Activated naive CD4-positive, alpha-beta T cell treated with anti-CD3 and anti-CD28 coated beads, Interleukin-2, amount 10 ng/mL, durations not matched to agents 7 days and 5 days (primary cell): ENCODE measurements around the gene CRTC1.

Experiments
- CTCF ChIA-PET: fragments of 350-600 bp; sonication (Branson Sonifier 250); formaldehyde crosslinking; loops from one replicate; lab custom pipeline; 2021; ENCODE audit warnings: antibody characterized with exemption; lab: Charles Lee
- DNase-seq: peaks from one replicate; pipeline ENCODE4 v3.0.0-alpha.2; 2020
- H3K27ac Mint-ChIP-seq: one replicate; pipeline ENCODE4 v1.8.0; 2021; ENCODE audit warnings: mild to moderate bottlenecking, moderate library complexity, mixed read lengths
- H3K27me3 Mint-ChIP-seq: one replicate; pipeline ENCODE4 v1.8.0; 2021; ENCODE audit warnings: mild to moderate bottlenecking, mixed read lengths
- H3K36me3 Mint-ChIP-seq: one replicate; pipeline ENCODE4 v1.8.0; 2021; ENCODE audit warnings: mixed read lengths
- H3K4me1 Mint-ChIP-seq: one replicate; pipeline ENCODE4 v1.8.0; 2021; ENCODE audit warnings: mixed read lengths
- H3K4me3 Mint-ChIP-seq: one replicate; pipeline ENCODE4 v1.8.0; 2021; ENCODE audit warnings: mild to moderate bottlenecking, moderate library complexity, mixed read lengths
- H3K9me3 Mint-ChIP-seq: one replicate; pipeline ENCODE4 v1.8.0; 2021; ENCODE audit warnings: mixed read lengths

CRTC1 gene, protein sequence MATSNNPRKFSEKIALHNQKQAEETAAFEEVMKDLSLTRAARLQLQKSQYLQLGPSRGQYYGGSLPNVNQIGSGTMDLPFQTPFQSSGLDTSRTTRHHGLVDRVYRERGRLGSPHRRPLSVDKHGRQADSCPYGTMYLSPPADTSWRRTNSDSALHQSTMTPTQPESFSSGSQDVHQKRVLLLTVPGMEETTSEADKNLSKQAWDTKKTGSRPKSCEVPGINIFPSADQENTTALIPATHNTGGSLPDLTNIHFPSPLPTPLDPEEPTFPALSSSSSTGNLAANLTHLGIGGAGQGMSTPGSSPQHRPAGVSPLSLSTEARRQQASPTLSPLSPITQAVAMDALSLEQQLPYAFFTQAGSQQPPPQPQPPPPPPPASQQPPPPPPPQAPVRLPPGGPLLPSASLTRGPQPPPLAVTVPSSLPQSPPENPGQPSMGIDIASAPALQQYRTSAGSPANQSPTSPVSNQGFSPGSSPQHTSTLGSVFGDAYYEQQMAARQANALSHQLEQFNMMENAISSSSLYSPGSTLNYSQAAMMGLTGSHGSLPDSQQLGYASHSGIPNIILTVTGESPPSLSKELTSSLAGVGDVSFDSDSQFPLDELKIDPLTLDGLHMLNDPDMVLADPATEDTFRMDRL

GRCh38 chr19:18683109-18683957 lies at the start of gene CRTC1:
TSS of gene CRTC1 (plus strand) at chr19:18683680. CDS start at chr19:18683703, 23 bp downstream.
- peak within 1 kb of the TSS; percentile 84 for H3K4me3 Mint-ChIP-seq
- no peaks in the 10 kb centered on the region for H3K9me3 Mint-ChIP-seq
- DNase-seq: peak; percentile 95
- peaks cover 20% of the 10 kb centered on the region for H3K4me1 Mint-ChIP-seq
- peaks cover 8% of the 10 kb centered on the region for H3K27me3 Mint-ChIP-seq
- H3K27ac Mint-ChIP-seq: peak within 1 kb of the TSS; percentile 88
- H3K36me3 Mint-ChIP-seq: no peaks in the 10 kb centered on the region
- CTCF ChIA-PET: interaction anchor here (1.0 kb wide), 1 partner anchor 164 kb away, joined by 4 read pairs; no protein-coding TSS in a partner anchor

GRCh38 chr19:18634612-18635297 lies 48.7 kb upstream of the CRTC1 start:
- Mint-ChIP-seq H3K9me3 (no peaks in the 10 kb centered on the region), H3K36me3 (no peaks in the 10 kb centered on the region), H3K27me3 (peaks cover 26% of the 10 kb centered on the region), H3K4me3 (no peak overlapping the region), H3K27ac (no peak overlapping the region), H3K4me1 (peaks cover 27% of the 10 kb centered on the region)
- no peak for DNase-seq
- CTCF ChIA-PET: no interaction called here

GRCh38 chr19:18635831-18636182 lies 47.7 kb upstream of the CRTC1 start:
- Mint-ChIP-seq H3K4me1 (peaks cover 27% of the 10 kb centered on the region), H3K36me3 (no peaks in the 10 kb centered on the region), H3K4me3 (peak overlapping the region; percentile 71), H3K27ac (peak overlapping the region; percentile 88), H3K27me3 (peaks cover 26% of the 10 kb centered on the region), H3K9me3 (no peaks in the 10 kb centered on the region)
- CTCF ChIA-PET: no interaction called here
- DNase-seq: no peak

DNA sequence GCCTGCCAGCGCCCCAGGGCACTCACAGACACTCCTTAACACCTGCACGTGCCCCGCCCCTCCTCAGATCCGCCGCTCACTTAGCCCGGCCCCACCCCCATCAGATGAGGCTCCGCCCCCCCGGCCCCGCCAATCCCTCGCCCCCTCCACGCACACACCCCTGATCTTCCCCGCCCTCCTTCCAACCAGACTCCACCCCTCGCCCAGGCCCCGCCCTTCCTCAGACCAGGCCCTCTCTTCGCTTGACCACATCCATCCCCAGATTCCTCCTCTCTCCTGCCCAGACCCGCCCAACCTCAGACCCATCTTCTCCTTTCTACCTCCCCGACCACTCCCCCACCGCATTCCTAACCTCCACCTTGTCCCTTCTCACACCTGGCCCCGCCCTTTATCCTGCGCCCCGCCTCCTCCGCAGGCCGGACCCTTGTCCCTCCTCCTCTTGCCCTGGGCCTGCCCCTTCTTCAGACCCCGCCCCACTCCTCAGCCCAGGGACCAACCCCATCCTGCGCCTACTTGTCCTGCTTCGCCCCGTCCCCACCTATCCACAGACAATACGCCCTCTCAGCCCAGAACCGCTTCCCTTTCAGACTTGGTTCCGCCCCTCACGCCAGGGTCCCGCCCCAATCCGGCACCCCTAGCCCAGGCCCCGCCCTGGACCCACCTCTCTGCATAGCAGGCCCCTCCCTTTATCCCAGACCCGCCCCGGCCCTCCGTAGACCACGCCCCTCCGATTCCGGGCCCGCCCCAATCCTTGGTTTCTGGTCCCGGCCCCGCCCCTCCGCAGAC lies 47.1 kb upstream of the CRTC1 start:
- no peaks in the 10 kb centered on the region for H3K36me3 Mint-ChIP-seq
- H3K4me3 Mint-ChIP-seq: peak overlapping the region; percentile 71
- DNase-seq: peak; percentile 99

DNA sequence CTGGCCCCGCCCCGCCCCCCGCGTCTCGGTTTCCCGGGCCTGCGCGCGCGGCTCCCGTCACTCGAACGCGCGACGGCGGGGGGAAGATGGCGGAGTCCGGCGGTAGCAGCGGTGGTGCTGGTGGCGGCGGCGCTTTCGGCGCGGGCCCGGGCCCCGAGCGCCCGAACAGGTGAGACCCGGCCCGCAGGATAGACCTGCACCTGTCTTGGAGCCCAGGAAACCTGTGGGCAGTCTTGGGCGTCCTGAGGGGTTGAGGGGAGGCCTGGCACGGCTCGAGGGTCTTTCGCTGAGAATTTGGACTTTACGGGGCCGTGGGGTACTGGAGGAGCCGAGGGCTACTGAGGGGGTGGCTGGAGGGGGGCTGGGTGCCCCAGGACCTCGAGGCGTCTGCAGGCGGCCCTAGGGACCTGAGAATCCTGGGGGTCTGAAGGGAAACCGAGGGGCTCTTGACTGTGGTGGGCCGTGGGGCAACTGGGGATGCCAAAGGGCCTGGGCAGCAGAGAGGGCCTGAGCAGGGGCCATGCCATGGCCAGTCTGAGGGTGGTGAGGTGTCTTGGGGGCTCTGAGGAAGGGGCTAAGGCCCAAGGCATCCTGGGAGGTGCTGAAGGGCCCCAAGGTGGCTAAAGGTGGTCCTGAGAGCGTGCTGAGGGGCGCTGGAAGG lies 46.4 kb upstream of the CRTC1 start, which contains the start of gene KLHL26:
TSS of gene KLHL26 (plus strand) at position 60 of the 661 bp plus-strand sequence. CDS start at position 87, 27 bp downstream.
- peak within 1 kb of the TSS; percentile 88 for H3K27ac Mint-ChIP-seq
- no peaks in the 10 kb centered on the region for H3K36me3 Mint-ChIP-seq
- no peak for DNase-seq
- peaks cover 26% of the 10 kb centered on the region for H3K27me3 Mint-ChIP-seq
- no peaks in the 10 kb centered on the region for H3K9me3 Mint-ChIP-seq
- peaks cover 27% of the 10 kb centered on the region for H3K4me1 Mint-ChIP-seq
- CTCF ChIA-PET: no interaction called here
- H3K4me3 Mint-ChIP-seq: peak within 1 kb of the TSS; percentile 71

More for the DNA sequence above, 47.1 kb upstream of the CRTC1 start:
- peak overlapping the region; percentile 88 for H3K27ac Mint-ChIP-seq
- CTCF ChIA-PET: no interaction called here
- no peaks in the 10 kb centered on the region for H3K9me3 Mint-ChIP-seq
- H3K4me1 Mint-ChIP-seq: peaks cover 27% of the 10 kb centered on the region
- peaks cover 26% of the 10 kb centered on the region for H3K27me3 Mint-ChIP-seq

GRCh38 chr19:18637673-18638630 lies 45.5 kb upstream of the CRTC1 start:
- CTCF ChIA-PET: no interaction called here

GRCh38 chr19:18639706-18640243 lies 43.7 kb upstream of the CRTC1 start:
- no peaks in the 10 kb centered on the region for H3K36me3 Mint-ChIP-seq
- H3K4me3 Mint-ChIP-seq: no peak overlapping the region
- CTCF ChIA-PET: no interaction called here
- no peak for DNase-seq
- peaks cover 28% of the 10 kb centered on the region for H3K4me1 Mint-ChIP-seq
- no peaks in the 10 kb centered on the region for H3K9me3 Mint-ChIP-seq
- no peak overlapping the region for H3K27ac Mint-ChIP-seq
- peaks cover 13% of the 10 kb centered on the region for H3K27me3 Mint-ChIP-seq

More at GRCh38 chr19:18637673-18638630, 45.5 kb upstream of the CRTC1 start:
- H3K4me1 Mint-ChIP-seq: peaks cover 27% of the 10 kb centered on the region
- peak overlapping the region; percentile 19 for H3K27ac Mint-ChIP-seq
- H3K36me3 Mint-ChIP-seq: no peaks in the 10 kb centered on the region
- H3K4me3 Mint-ChIP-seq: peak overlapping the region; percentile 71
- DNase-seq: no peak
- peaks cover 26% of the 10 kb centered on the region for H3K27me3 Mint-ChIP-seq
- H3K9me3 Mint-ChIP-seq: no peaks in the 10 kb centered on the region

- Mint-ChIP-seq H3K27me3 (no peaks in the 10 kb centered on the region), H3K4me3 (no peak overlapping the region), H3K27ac (no peak overlapping the region), H3K4me1 (peaks cover 9% of the 10 kb centered on the region), H3K9me3 (no peaks in the 10 kb centered on the region), H3K36me3 (peaks cover 1% of the 10 kb centered on the region)
- CTCF ChIA-PET: interaction anchor here (0.9 kb wide), 1 partner anchor 58 kb away, joined by 3 read pairs; no protein-coding TSS in a partner anchor
- DNase-seq: no peak
Measured at GRCh38 chr19:18644196-18645034, 39.1 kb upstream of the CRTC1 start.

DNA sequence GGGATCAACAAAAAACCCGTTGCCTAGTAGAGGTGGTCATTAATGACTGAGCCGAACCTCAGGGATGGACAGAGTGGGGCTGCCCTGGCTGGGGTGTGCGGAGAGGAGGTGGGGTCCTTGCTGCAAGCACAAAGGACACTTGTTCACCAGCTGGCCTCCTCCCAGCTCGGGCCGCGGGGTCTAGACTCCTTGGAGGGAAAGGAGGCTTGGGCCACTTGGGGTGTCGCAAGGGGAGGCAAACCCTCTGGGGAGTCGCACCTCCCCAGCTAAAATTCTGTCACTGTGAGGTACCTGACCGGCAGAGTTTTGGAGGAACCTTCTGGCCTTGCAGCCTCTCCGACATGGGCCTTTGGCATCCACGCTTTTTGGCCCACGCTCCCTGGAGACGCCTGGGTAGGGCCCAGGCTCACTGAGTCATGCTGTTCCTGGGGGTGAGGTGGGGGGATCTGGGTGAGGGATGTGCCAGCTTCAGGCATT lies 38.4 kb upstream of the CRTC1 start:
- no peak overlapping the region for H3K4me3 Mint-ChIP-seq
- H3K4me1 Mint-ChIP-seq: peaks cover 9% of the 10 kb centered on the region
- H3K36me3 Mint-ChIP-seq: peaks cover 1% of the 10 kb centered on the region
- H3K27ac Mint-ChIP-seq: no peak overlapping the region
- CTCF ChIA-PET: interaction anchor here (0.9 kb wide), 1 partner anchor 59 kb away, joined by 3 read pairs; no protein-coding TSS in a partner anchor
- no peaks in the 10 kb centered on the region for H3K9me3 Mint-ChIP-seq
- H3K27me3 Mint-ChIP-seq: no peaks in the 10 kb centered on the region
- DNase-seq: no peak

GRCh38 chr19:18646535-18647370 lies 36.7 kb upstream of the CRTC1 start:
- no peak for DNase-seq
- H3K4me1 Mint-ChIP-seq: peaks cover 9% of the 10 kb centered on the region
- no peaks in the 10 kb centered on the region for H3K9me3 Mint-ChIP-seq
- CTCF ChIA-PET: no interaction called here
- H3K4me3 Mint-ChIP-seq: no peak overlapping the region
- H3K36me3 Mint-ChIP-seq: peaks cover 1% of the 10 kb centered on the region
- no peak overlapping the region for H3K27ac Mint-ChIP-seq
- H3K27me3 Mint-ChIP-seq: no peaks in the 10 kb centered on the region
